Colonic mucosa (tissue), 4 donors: ENCODE results near the gene SYNE1. TPM values are rescaled to one million over a fixed set of nuclear protein-coding genes. Genes with fewer than 3 reads are reported as not detected.

Source experiments
- DNase-seq: peaks from one replicate; pipeline ENCODE4 v3.0.0-alpha.2; 2020
- H3K27ac ChIP-seq: fragments of 200-600 bp; one replicate; pipeline ENCODE4 v1.8.0; 2021
- H3K27me3 ChIP-seq: fragments of 200-600 bp; one replicate; pipeline ENCODE4 v1.8.0; 2021
- H3K36me3 ChIP-seq: fragments of 200-600 bp; one replicate; pipeline ENCODE4 v1.8.0; 2021
- H3K4me1 ChIP-seq: fragments of 200-600 bp; one replicate; pipeline ENCODE4 v1.8.0; 2021; ENCODE audit warnings: mild to moderate bottlenecking
- H3K4me3 ChIP-seq: fragments of 200-600 bp; one replicate; pipeline ENCODE4 v1.8.0; 2021
- H3K9ac ChIP-seq, 2 donors: one replicate each; pipeline ENCODE4 v1.7.0; 2013; ENCODE audit warnings: control low read depth in 2 of 2, low read depth in 2 of 2, low read length in 2 of 2
- H3K9me3 ChIP-seq: fragments of 200-600 bp; one replicate; pipeline ENCODE4 v1.8.0; 2021
- intact Hi-C: fragments of 100-400 bp; cut with DNase I; formaldehyde crosslinking; loops from one replicate; pipeline ENCODE4 v1.14.1; 2022
- total RNA-seq, 2 donors: library from RNA; stranded (reverse); fragmentation: NEBNext Ultra II Directional in 1 of 2; extraction: Animal tissue kit (Norgen Biotek cat#: 25700) in 1 of 2; gene quantifications; one replicate each; pipeline ENCODE4 v1.2.1, GENCODE V29; 2021
- TF ChIP-seq, protein P1 (sequence below): fragments of 200-600 bp; IDR thresholded peaks from one replicate; pipeline ENCODE4 v1.8.0; 2022; ENCODE audit warnings: antibody characterized with exemption, mild to moderate bottlenecking
- donor health status: healthy.
- donor health status: DM: no; HTN: no; CAD: no.
- donor health status: DM: no; HTN: no; CAD: no.

The SYNE1 gene
- total RNA-seq, 2 donors from 2014 or later: 11.6 to 23.7 TPM

DNA sequence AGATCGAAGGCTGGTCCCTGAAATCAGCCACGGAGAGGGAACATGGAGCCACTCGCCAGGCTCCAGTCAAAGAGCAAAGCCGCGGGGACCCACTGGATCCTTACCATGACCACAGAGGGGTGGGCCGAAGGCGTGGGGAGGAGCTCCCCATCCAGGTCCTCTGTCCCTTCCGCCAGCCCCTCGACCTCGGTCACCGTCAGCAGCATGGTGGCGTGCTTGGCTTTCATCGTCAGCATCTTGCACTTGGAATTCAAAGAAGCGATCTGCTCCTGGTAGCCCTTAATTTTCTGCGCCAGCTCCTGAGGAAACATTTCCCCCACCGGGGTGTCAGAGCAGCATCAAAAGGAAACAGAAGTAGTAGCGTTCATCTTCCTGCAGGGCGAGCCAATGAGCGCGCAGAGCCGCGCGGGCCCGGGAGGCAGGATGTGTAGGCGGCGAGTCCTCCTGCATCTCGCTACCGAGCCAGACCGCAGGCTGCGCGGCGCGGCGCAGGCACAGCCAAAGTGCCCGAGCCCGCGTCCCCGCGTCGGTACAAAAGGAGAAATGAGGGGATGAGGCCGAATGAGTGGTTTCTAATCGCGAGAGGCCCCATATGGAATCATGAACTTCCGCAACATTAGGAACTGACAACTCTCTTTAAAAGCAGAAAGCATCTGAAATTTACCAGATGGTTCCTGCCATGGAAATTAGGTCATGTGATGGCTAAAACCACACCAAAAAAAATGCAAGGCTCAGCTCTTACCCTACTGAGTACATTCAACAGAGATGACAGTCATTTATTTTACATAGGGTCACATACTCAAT, 335.2 kb downstream of the SYNE1 start:
- H3K4me1 ChIP-seq: no peaks in the 10 kb centered on the region
- peak overlapping the region; percentile 78 for H3K27ac ChIP-seq
- peak overlapping the region; percentile 38 to 78 for H3K9ac ChIP-seq
- intact Hi-C loops: no loop called here
- H3K9me3 ChIP-seq: no peaks in the 10 kb centered on the region
- peak; percentile 79 for DNase-seq
- H3K36me3 ChIP-seq: no peaks in the 10 kb centered on the region
- TF ChIP-seq, protein P1, sequence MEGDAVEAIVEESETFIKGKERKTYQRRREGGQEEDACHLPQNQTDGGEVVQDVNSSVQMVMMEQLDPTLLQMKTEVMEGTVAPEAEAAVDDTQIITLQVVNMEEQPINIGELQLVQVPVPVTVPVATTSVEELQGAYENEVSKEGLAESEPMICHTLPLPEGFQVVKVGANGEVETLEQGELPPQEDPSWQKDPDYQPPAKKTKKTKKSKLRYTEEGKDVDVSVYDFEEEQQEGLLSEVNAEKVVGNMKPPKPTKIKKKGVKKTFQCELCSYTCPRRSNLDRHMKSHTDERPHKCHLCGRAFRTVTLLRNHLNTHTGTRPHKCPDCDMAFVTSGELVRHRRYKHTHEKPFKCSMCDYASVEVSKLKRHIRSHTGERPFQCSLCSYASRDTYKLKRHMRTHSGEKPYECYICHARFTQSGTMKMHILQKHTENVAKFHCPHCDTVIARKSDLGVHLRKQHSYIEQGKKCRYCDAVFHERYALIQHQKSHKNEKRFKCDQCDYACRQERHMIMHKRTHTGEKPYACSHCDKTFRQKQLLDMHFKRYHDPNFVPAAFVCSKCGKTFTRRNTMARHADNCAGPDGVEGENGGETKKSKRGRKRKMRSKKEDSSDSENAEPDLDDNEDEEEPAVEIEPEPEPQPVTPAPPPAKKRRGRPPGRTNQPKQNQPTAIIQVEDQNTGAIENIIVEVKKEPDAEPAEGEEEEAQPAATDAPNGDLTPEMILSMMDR: peak; percentile 47
- no peaks in the 10 kb centered on the region for H3K27me3 ChIP-seq
- peak overlapping the region; percentile 50 for H3K4me3 ChIP-seq

DNA sequence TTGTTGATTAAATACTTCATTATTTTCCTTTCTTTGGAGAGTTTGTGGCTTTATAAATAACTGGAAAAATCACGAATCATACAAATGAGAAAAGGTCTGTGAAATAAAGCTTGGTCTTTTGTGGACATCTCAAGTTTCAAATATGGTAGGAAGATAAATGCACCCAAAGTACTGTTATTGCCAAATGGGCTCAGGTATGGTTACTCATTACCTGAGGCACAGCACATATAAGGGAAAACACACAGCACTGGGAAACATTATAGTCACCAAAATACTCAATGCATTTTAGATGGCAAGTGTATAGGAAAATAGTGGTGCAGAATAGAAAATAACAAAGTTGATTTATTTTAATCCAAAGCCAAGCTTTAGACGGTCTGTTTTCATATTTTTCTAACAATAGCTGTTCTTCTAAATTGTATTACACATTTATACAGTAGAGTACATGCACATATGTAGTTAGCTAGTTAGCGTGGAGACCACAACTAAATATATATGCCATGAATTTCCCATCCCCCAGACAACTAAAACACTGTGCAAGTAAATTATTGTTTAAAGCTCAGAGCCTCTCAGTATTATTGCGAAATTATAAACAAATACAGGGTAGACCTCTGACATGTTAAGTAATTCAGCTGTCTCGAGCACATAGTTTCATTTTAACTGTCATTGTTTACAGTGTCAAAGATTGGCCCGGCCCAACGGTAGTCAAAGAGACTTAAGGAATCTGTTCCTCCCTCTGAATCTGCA, 336.0 kb downstream of the SYNE1 start:
- intact Hi-C loops: no loop called here
- DNase-seq: no peak
- H3K27me3 ChIP-seq: no peaks in the 10 kb centered on the region
- peak overlapping the region; percentile 78 for H3K27ac ChIP-seq
- TF ChIP-seq, protein P1: no peak
- peak overlapping the region; percentile 38 to 78 for H3K9ac ChIP-seq
- H3K36me3 ChIP-seq: no peaks in the 10 kb centered on the region
- no peaks in the 10 kb centered on the region for H3K9me3 ChIP-seq
- H3K4me1 ChIP-seq: no peaks in the 10 kb centered on the region
- peak overlapping the region; percentile 50 for H3K4me3 ChIP-seq

DNA sequence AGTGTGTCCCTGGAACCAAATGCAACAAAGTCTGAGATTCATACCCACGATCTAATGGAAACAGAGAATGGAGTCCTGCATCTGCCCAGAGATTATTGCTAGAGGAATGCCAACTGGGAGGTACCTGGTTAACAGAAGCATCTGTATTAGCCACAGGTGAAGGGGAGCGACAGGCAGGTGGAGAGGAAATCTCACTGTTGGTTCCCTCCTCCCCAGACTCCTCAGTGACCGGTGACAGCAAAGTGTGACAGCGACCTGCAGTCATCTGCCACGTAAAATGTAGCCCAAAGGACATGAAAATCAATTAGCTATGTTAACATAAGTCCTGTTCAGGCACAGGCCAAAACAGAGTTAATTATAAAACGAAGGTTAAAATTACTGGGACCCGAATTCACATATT, 336.6 kb downstream of the SYNE1 start:
- Histone ChIP-seq H3K27ac (no peak overlapping the region), H3K36me3 (no peaks in the 10 kb centered on the region), H3K4me1 (no peaks in the 10 kb centered on the region), H3K27me3 (no peaks in the 10 kb centered on the region), H3K9ac (no peak overlapping the region), H3K4me3 (no peak overlapping the region), H3K9me3 (no peaks in the 10 kb centered on the region)
- intact Hi-C loops: no loop called here
- no peak for DNase-seq
- TF ChIP-seq, protein P1: no peak

DNA sequence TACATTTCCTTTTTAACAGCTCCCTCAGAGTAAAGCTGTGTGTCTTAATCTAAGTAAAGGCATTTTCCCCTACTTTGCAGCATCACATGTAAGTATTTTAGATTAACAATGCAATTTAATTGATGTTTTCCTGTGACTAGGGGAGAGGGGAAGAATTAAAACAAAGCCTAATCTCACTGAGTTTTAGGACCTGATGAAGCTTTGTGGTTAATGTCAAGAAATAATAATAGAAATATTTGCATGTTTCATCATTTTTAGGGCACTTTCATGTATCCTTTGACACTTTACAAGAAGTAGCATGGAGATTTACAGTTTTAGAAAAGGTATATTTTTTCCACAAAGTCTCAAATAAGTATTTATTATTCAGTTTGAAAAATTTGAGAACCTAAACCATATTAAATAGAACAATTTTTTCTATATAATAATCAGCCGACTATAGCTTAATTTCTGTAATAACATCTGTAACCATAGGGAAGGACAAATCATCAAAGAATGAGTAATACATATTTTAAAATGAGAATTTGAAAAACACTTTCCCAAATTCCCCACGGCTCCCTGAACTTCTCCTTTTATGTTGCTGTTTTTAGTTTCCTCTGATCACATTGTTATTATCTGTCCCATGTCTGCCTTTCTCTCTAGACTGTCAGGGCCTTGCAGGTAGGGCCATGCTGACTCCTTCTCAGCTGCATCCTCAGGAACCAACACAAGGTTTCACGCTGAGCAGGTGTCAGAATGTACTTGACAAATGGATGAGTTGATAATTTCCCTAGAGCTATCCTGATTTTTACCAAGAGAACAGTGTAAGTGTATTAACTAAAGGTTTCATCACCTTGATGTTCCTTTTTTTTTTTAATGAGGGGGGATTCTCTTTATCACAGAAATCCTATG, 338.1 kb downstream of the SYNE1 start:
- Histone ChIP-seq H3K4me3 (peak overlapping the region; percentile 8), H3K9me3 (no peaks in the 10 kb centered on the region), H3K36me3 (no peaks in the 10 kb centered on the region), H3K27ac (no peak overlapping the region), H3K9ac (no peak overlapping the region), H3K4me1 (no peaks in the 10 kb centered on the region), H3K27me3 (no peaks in the 10 kb centered on the region)
- no peak for DNase-seq
- intact Hi-C loops: no loop called here
- TF ChIP-seq, protein P1: no peak

DNA sequence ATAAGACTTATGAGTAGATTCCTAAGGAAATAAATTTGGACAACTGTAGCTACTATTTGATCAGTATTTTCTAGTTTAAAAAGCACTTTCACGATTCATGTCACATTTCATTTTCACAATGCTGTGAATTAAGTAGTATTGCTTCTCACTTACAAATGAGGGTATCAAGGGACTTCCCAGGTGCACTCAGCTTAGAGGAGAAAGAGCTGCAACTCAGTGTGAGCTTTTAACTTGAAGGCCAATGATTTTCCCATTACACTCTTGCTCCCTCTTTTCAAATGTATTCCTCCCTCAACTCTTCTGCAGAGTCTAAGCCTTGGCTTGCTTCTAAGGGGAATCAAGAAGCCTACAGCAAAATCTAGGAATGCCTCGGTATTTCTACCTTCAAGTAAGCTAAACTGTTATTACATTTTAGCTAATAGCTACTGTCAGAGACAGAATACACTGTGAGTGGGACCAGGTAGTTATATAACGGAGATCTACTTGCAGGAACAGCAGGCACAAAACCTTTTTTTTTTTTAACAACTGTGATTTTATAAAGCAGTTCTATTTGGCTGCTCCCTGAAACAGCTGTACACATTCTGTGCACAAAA, 339.0 kb downstream of the SYNE1 start:
- TF ChIP-seq, protein P1: no peak
- Histone ChIP-seq H3K4me1 (no peaks in the 10 kb centered on the region), H3K9me3 (no peaks in the 10 kb centered on the region), H3K36me3 (no peaks in the 10 kb centered on the region), H3K4me3 (no peak overlapping the region), H3K27ac (no peak overlapping the region), H3K9ac (no peak overlapping the region), H3K27me3 (no peaks in the 10 kb centered on the region)
- no peak for DNase-seq
- intact Hi-C loops: no loop called here
